ENCODE results near the gene WDR27. TPM values are rescaled to one million over a fixed set of nuclear protein-coding genes. Genes with fewer than 3 reads are reported as not detected.
"Not testable (repeated sequence)": the region's sequence is repeated elsewhere in the genome, so short reads cannot be mapped to it uniquely, and the experiment has no call there.

WDR27 gene
- total and polyA plus RNA-seq, 12 donors: 3.2 to 12.0 (median 6.6) TPM

DNA sequence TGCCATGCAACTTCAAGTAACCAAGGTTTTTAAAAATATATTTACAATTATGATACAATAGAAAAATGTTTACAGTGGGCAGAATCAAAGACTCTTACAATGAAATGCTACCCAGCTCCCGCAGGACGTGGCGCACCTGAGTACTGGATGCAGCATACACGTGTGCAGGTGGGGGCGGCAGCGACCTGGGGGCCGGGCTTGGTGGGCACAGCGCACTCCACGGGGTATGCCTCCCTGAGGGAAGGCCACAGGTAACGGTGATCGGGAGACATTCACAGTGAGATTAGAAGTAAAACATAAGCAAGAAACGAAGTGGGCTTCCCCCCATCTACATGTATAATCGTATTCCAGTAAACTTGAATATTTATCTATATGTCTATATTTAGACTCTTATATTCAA lies 54.2 kb downstream of the WDR27 start:
- no peaks in the 10 kb centered on the region for H3K4me1 ChIP-seq
- DNase-seq (no peak), ATAC-seq (no peak)
- H3K9me3 ChIP-seq: no peaks in the 10 kb centered on the region
- intact Hi-C loops (cut with DNase I): no loop called here
- no peak overlapping the region for H3K4me3 ChIP-seq
- no peaks in the 10 kb centered on the region for H3K27me3 ChIP-seq
- H3K27ac ChIP-seq: no peak overlapping the region
- 94 to 95% methylated on average over 13 of the region's 13 CpGs for WGBS, 2 donors
- peaks cover 0 to 6% (median 0%) of the 10 kb centered on the region in 9 donors for H3K36me3 ChIP-seq
- TF ChIP-seq, protein P1, sequence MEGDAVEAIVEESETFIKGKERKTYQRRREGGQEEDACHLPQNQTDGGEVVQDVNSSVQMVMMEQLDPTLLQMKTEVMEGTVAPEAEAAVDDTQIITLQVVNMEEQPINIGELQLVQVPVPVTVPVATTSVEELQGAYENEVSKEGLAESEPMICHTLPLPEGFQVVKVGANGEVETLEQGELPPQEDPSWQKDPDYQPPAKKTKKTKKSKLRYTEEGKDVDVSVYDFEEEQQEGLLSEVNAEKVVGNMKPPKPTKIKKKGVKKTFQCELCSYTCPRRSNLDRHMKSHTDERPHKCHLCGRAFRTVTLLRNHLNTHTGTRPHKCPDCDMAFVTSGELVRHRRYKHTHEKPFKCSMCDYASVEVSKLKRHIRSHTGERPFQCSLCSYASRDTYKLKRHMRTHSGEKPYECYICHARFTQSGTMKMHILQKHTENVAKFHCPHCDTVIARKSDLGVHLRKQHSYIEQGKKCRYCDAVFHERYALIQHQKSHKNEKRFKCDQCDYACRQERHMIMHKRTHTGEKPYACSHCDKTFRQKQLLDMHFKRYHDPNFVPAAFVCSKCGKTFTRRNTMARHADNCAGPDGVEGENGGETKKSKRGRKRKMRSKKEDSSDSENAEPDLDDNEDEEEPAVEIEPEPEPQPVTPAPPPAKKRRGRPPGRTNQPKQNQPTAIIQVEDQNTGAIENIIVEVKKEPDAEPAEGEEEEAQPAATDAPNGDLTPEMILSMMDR (IDR thresholded peaks at IDR 0.05): no peak

DNA sequence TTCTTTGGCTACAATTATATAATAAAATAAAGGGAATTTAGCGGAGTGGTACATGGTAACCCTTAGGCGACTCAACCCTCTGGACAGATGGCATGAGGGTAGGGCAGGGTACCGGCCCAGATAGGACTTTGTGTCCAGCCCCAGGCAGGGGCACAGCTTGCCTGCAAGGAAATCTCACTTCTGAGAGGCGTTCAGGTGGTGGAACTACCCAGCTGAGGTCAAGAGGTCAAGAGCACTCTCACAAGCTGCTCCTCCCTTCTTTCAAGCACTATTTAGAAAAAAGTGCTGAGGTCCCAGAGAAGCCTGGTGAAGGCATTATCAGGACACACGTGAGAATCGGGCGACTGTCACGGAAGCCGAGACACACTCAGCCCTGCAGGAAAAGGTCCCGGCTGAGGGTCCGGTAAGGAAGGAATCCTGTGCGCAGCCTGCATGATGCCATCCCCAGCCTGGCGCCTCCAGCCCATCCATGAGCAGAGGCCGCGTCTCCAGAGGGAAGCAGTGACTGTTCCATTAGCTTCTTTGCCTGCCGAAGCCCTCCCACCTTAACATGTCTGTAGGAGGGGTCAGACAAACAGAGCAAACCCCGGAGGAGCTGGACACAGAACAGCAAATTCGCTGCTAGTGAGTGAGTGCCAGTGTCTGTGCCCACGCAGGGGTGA lies 54.8 kb downstream of the WDR27 start:
- Histone ChIP-seq H3K9me3 (no peaks in the 10 kb centered on the region), H3K4me1 (no peaks in the 10 kb centered on the region), H3K4me3 (no peak overlapping the region), H3K27me3 (no peaks in the 10 kb centered on the region), H3K27ac (no peak overlapping the region), H3K36me3 (peaks cover 0 to 6% (median 0%) of the 10 kb centered on the region in 9 donors)
- 84 to 87% methylated on average over 19 of the region's 19 CpGs for WGBS, 2 donors
- TF ChIP-seq, protein P1 (IDR thresholded peaks at IDR 0.05): no peak
- DNase-seq (no peak), ATAC-seq (no peak)
- intact Hi-C loops (cut with DNase I): no loop called here

DNA sequence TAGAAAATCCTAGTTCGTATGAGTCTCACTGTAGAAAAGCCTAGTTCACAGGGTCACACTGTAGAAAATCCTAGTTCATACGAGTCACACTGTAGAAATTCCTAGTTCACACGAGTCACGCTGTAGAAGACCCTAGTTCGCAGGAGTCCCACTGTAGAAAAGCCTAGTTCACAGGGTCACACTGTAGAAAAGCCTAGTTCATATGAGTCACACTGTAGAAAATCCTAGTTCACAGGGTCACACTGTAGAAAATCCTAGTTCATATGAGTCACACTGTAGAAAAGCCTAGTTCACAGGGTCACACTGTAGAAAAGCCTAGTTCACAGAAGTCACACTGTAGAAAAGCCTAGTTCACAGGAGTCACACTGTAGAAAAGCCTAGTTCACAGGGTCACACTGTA lies 56.4 kb downstream of the WDR27 start:
- 96 to 98% methylated on average over 5 of the region's 5 CpGs for WGBS, 2 donors
- ATAC-seq; H3K27me3 ChIP-seq; H3K27ac ChIP-seq; intact Hi-C loops (cut with DNase I); H3K4me3 ChIP-seq; H3K4me1 ChIP-seq; H3K36me3 ChIP-seq; H3K9me3 ChIP-seq; DNase-seq: not testable (repeated sequence)

DNA sequence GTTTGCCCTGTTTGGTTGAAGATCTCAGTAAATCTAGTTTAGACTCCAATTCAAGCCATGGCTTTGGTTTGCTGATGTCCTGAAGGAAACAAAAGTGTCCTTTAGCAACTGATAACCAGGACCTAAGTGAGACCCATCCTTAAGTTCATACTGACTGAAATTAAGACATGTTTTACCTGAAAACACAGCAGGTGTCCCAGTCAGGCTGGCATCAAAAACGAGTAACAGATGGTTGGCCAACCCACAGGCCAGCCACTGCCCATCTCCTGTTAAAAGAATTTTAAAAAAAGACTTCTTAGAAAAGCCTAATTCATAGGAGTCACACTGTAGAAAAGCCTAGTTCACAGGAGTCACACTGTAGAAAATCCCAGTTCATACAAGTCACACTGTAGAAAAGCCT lies 58.3 kb downstream of the WDR27 start:
- no peaks in the 10 kb centered on the region for H3K36me3 ChIP-seq
- DNase-seq (no peak), ATAC-seq (no peak)
- intact Hi-C loops (cut with DNase I): no loop called here
- no peak overlapping the region for H3K4me3 ChIP-seq
- no peaks in the 10 kb centered on the region for H3K4me1 ChIP-seq
- H3K9me3 ChIP-seq: no peaks in the 10 kb centered on the region
- TF ChIP-seq, protein P1 (IDR thresholded peaks at IDR 0.05): no peak
- WGBS, 2 donors: 82 to 83% methylated on average over 1 of the region's 1 CpG
- H3K27ac ChIP-seq: no peak overlapping the region
- H3K27me3 ChIP-seq: no peaks in the 10 kb centered on the region

DNA sequence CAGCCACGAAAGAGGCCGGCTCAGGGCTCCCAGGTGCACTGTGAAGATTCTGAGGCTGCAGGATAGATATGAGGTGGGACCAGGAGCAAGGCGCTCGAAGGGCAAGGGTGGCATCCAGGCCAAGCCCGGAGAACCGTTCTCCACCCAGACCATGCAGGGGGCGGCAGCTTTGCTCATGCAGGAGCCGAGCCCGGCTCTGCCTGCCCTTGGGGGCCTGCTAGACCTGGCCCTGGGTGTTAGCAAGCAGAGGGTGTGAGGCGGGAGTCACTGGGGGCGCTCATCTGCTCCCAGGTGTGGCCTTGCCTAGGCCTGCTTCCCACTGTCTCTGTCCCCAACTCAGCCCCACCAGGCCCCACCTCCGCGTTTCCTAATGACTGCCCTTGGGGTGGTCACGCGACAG lies 59.4 kb downstream of the WDR27 start:
- no peak for ATAC-seq
- 91 to 92% methylated on average over 15 of the region's 15 CpGs for WGBS, 2 donors

More for the DNA sequence above, 59.4 kb downstream of the WDR27 start:
- Histone ChIP-seq H3K27ac (no peak overlapping the region), H3K27me3 (no peaks in the 10 kb centered on the region), H3K4me1 (no peaks in the 10 kb centered on the region), H3K36me3 (peaks cover 0 to 4% (median 0%) of the 10 kb centered on the region in 9 donors), H3K9me3 (no peaks in the 10 kb centered on the region), H3K4me3 (no peak overlapping the region)
- DNase-seq: no peak
- TF ChIP-seq, protein P1 (IDR thresholded peaks at IDR 0.05): no peak
- intact Hi-C loops (cut with DNase I): no loop called here

Measured in heart right ventricle (tissue), 16 donors.